ENCODE data around the gene MRPL55. TPM values are rescaled to one million over a fixed set of nuclear protein-coding genes. Genes with fewer than 3 reads are reported as not detected.

The MRPL55 gene
- total RNA-seq, 1 donor from 2014 or later = 56.9 TPM

- Mint-ChIP-seq H3K9me3 (no peaks in the 10 kb centered on the region), H3K4me1 (peaks cover 32% of the 10 kb centered on the region), H3K36me3 (no peaks in the 10 kb centered on the region), H3K27ac (peak overlapping the region; percentile 99), H3K4me3 (peak overlapping the region; percentile 91), H3K27me3 (ENCODE audit: low read depth) (no peaks in the 10 kb centered on the region)
- TF ChIP-seq CTCF (IDR thresholded peaks at IDR 0.05; ENCODE audit: unreplicated experiment) = no peak
- no peak for DNase-seq (ENCODE audit: low spot score in 2 of 2, unreplicated experiment in 2 of 2)
Observed at GRCh38 chr1:228108055-228108690, 926 bp downstream of the MRPL55 start.

GRCh38 chr1:228107636-228108035 is 1.5 kb downstream of the MRPL55 start:
- no peak for DNase-seq (ENCODE audit: low spot score in 2 of 2, unreplicated experiment in 2 of 2)
- Mint-ChIP-seq H3K4me1 (peaks cover 35% of the 10 kb centered on the region), H3K4me3 (peak overlapping the region; percentile 91), H3K27me3 (ENCODE audit: low read depth) (no peaks in the 10 kb centered on the region), H3K27ac (no peak overlapping the region), H3K9me3 (no peaks in the 10 kb centered on the region), H3K36me3 (no peaks in the 10 kb centered on the region)
- no peak for TF ChIP-seq CTCF (IDR thresholded peaks at IDR 0.05; ENCODE audit: unreplicated experiment)

GRCh38 chr1:228106800-228107054 is 2.4 kb downstream of the MRPL55 start:
- no peak overlapping the region for H3K4me3 Mint-ChIP-seq

GRCh38 chr1:228105996-228106799 is 2.9 kb downstream of the MRPL55 start:
- no peak for TF ChIP-seq CTCF (IDR thresholded peaks at IDR 0.05; ENCODE audit: unreplicated experiment)
- Mint-ChIP-seq H3K4me3 (peak overlapping the region; percentile 43), H3K27ac (no peak overlapping the region), H3K36me3 (no peaks in the 10 kb centered on the region), H3K27me3 (ENCODE audit: low read depth) (no peaks in the 10 kb centered on the region), H3K9me3 (no peaks in the 10 kb centered on the region), H3K4me1 (peaks cover 39% of the 10 kb centered on the region)
- no peak for DNase-seq (ENCODE audit: low spot score in 2 of 2, unreplicated experiment in 2 of 2)

More at GRCh38 chr1:228106800-228107054, 2.4 kb downstream of the MRPL55 start:
- Mint-ChIP-seq H3K36me3 (no peaks in the 10 kb centered on the region), H3K4me1 (peaks cover 35% of the 10 kb centered on the region), H3K27ac (no peak overlapping the region), H3K9me3 (no peaks in the 10 kb centered on the region), H3K27me3 (ENCODE audit: low read depth) (no peaks in the 10 kb centered on the region)
- no peak for TF ChIP-seq CTCF (IDR thresholded peaks at IDR 0.05; ENCODE audit: unreplicated experiment)
- no peak for DNase-seq (ENCODE audit: low spot score in 2 of 2, unreplicated experiment in 2 of 2)

GRCh38 chr1:228105270-228105995 is 3.7 kb downstream of the MRPL55 start:
- no peak for DNase-seq (ENCODE audit: low spot score in 2 of 2, unreplicated experiment in 2 of 2)
- H3K4me1 Mint-ChIP-seq = peaks cover 35% of the 10 kb centered on the region
- H3K27me3 Mint-ChIP-seq (ENCODE audit: low read depth) = no peaks in the 10 kb centered on the region
- no peaks in the 10 kb centered on the region for H3K9me3 Mint-ChIP-seq
- TF ChIP-seq CTCF (IDR thresholded peaks at IDR 0.05; ENCODE audit: unreplicated experiment) = no peak
- H3K36me3 Mint-ChIP-seq = no peaks in the 10 kb centered on the region
- no peak overlapping the region for H3K4me3 Mint-ChIP-seq
- no peak overlapping the region for H3K27ac Mint-ChIP-seq

All from mesothelial cell of epicardium (in vitro differentiated cells).